SK-MEL-5 (cell line): ENCODE results near the gene SSNA1. TPM values are rescaled to one million over a fixed set of nuclear protein-coding genes. Genes with fewer than 3 reads are reported as not detected.
A peak's percentile ranks its signal among the peaks of the same experiment; 100 is the strongest.

ENCODE experiments used
- DNase-seq: peaks from one replicate; pipeline ENCODE4 v3.0.0-alpha.2; 2016; ENCODE audit warnings: low read depth, low spot score
- in situ Hi-C: cut with HindIII; loops from 2 replicates; pipeline ENCODE4 v1.10.0; 2016; ENCODE audit warnings: low sequenced_read_pairs, high pct_unique_total_duplicates, low pct_unique_long_range_greater_than_20kb
- total RNA-seq: library from RNA; depleted of rRNA; stranded (reverse); fragments of >200 nt; shearing (Covaris generic); gene quantifications from 2 replicates; pipeline ENCODE4 v1.2.3, GENCODE V29; 2014

The SSNA1 gene
- total RNA-seq, 1 experiment from 2014 or later, result 59.2 TPM

GRCh38 chr9:137149942-137150616 is 38.4 kb upstream of the SSNA1 start:
- in situ Hi-C loops, result no loop called here
- peak; percentile 60 for DNase-seq

GRCh38 chr9:137150617-137151457 is 37.6 kb upstream of the SSNA1 start:
- in situ Hi-C loops, result no loop called here
- peak; percentile 79 for DNase-seq

GRCh38 chr9:137152844-137153405 is 35.6 kb upstream of the SSNA1 start:
- in situ Hi-C loops, result no loop called here

GRCh38 chr9:137156567-137157375 is 31.7 kb upstream of the SSNA1 start:
- in situ Hi-C loops, result no loop called here
- peak; percentile 44 for DNase-seq

More at GRCh38 chr9:137152844-137153405, 35.6 kb upstream of the SSNA1 start:
- DNase-seq, result no peak

- DNase-seq, result no peak
- in situ Hi-C loops, result no loop called here
These were observed 30.7 kb upstream of the SSNA1 start for GRCh38 chr9:137157618-137158415.

GRCh38 chr9:137158625-137159024 is 29.9 kb upstream of the SSNA1 start:
- in situ Hi-C loops, result no loop called here
- no peak for DNase-seq

GRCh38 chr9:137159105-137160053 is 29.1 kb upstream of the SSNA1 start:
- no peak for DNase-seq
- in situ Hi-C loops, result no loop called here

GRCh38 chr9:137160054-137160425 is 28.4 kb upstream of the SSNA1 start:
- no peak for DNase-seq
- in situ Hi-C loops, result no loop called here

- DNase-seq, result no peak
- in situ Hi-C loops, result no loop called here
These were observed 27.5 kb upstream of the SSNA1 start for GRCh38 chr9:137160716-137161557.

GRCh38 chr9:137161558-137162486 is 26.7 kb upstream of the SSNA1 start:
- in situ Hi-C loops, result no loop called here
- DNase-seq, result peak; percentile 37

GRCh38 chr9:137162505-137163364 is 25.7 kb upstream of the SSNA1 start:
- in situ Hi-C loops, result no loop called here
- peak; percentile 38 for DNase-seq

- peak; percentile 53 for DNase-seq
- in situ Hi-C loops, result no loop called here
These were observed 25.1 kb upstream of the SSNA1 start for GRCh38 chr9:137163365-137163715.

GRCh38 chr9:137163805-137164204 is 24.7 kb upstream of the SSNA1 start:
- DNase-seq, result no peak
- in situ Hi-C loops, result no loop called here
